Measurements from ENCODE around the gene PRPF39. TPM values are rescaled to one million over a fixed set of nuclear protein-coding genes. Genes with fewer than 3 reads are reported as not detected.

Gene PRPF39
- total and polyA plus RNA-seq, 4 donors: 3.1 to 25.1 (median 15.1) TPM

- no peak for DNase-seq (ENCODE audit: low spot score)
- WGBS: 92% methylated on average over 5 of the region's 5 CpGs
These were observed 42.3 kb upstream of the PRPF39 start for GRCh38 chr14:45041641-45042040.

More at GRCh38 chr14:45041641-45042040, 42.3 kb upstream of the PRPF39 start:
- Histone ChIP-seq H3K9ac (ENCODE audit: low read depth in 1 of 2, low read length in 2 of 2) (no peak overlapping the region), H3K36me3 (ENCODE audit: control insufficient read depth in 4 of 4, insufficient read depth in 3 of 4, low read depth in 1 of 4, low read length in 3 of 4) (peaks cover 4 to 24% (median 10%) of the 10 kb centered on the region in 4 donors), H3K4me1 (ENCODE audit: control insufficient read depth in 4 of 4, insufficient read depth in 4 of 4, low read length in 3 of 4) (no peaks in the 10 kb centered on the region), H3K27me3 (ENCODE audit: control insufficient read depth in 4 of 4, insufficient read depth in 4 of 4, low read length in 3 of 4) (no peaks in the 10 kb centered on the region), H3K27ac (ENCODE audit: low read depth in 1 of 2, low read length in 2 of 2) (no peak overlapping the region), H3K9me3 (ENCODE audit: control insufficient read depth in 4 of 4, low read length in 3 of 4) (peaks cover 0 to 4% (median under 1%) of the 10 kb centered on the region in 4 donors), H3K4me3 (ENCODE audit: low read depth in 1 of 3, low read length in 3 of 3) (no peak overlapping the region)
- no peak for TF ChIP-seq FOXA2 (IDR thresholded peaks at IDR 0.05)
- TF ChIP-seq EGR1 (IDR thresholded peaks at IDR 0.05; ENCODE audit: low read depth in 2 of 2): no peak
- TF ChIP-seq REST (IDR thresholded peaks at IDR 0.05): no peak
- TF ChIP-seq HNF4G (IDR thresholded peaks at IDR 0.05): no peak
- TF ChIP-seq CTCF (IDR thresholded peaks at IDR 0.05; ENCODE audit: low read depth, low read length, missing input control): no peak
- TF ChIP-seq ATF3 (IDR thresholded peaks at IDR 0.05): no peak
- no peak for TF ChIP-seq RXRA (IDR thresholded peaks at IDR 0.05)
- TF ChIP-seq YY1 (IDR thresholded peaks at IDR 0.05): no peak
- TF ChIP-seq GABPA (IDR thresholded peaks at IDR 0.05 in 1 of 2, conservative IDR thresholded peaks at IDR 0.05 in 1 of 2): no peak
- TF ChIP-seq SP1 (IDR thresholded peaks at IDR 0.05): no peak
- no peak for TF ChIP-seq FOXA1 (IDR thresholded peaks at IDR 0.05)
- no peak for TF ChIP-seq TAF1 (conservative IDR thresholded peaks at IDR 0.05)
- no peak for TF ChIP-seq RAD21 (IDR thresholded peaks at IDR 0.05)
- no peak for TF ChIP-seq MAX (IDR thresholded peaks at IDR 0.05)
- no peak for TF ChIP-seq JUND (IDR thresholded peaks at IDR 0.05)
- no peak for TF ChIP-seq ZBTB33 (IDR thresholded peaks at IDR 0.05)

Data from liver (tissue), 9 donors.